OCI-LY1 (cell line): Measurements from ENCODE around the gene SLC49A3.

Source experiments
- H2AFZ ChIP-seq: fragments of 200-600 bp; sonication (generic), shearing (Covaris generic); 2 replicates; pipeline ENCODE4 v1.6.0; 2014; ENCODE audit warnings: antibody characterized with exemption, mild to moderate bottlenecking, low read length
- H3F3A ChIP-seq: fragments of 200-600 bp; sonication (generic), shearing (Covaris generic); 2 replicates; pipeline ENCODE4 v1.6.0; 2014; ENCODE audit warnings: mild to moderate bottlenecking, antibody characterized with exemption, low read length, moderate library complexity; ENCODE audit not compliant: insufficient read depth
- H3K27ac ChIP-seq: fragments of 200-600 bp; sonication (generic); 2 replicates; pipeline ENCODE4 v1.5.1; 2014; ENCODE audit warnings: low read length, mixed run types, mild to moderate bottlenecking, low read depth; ENCODE audit not compliant: poor library complexity, severe bottlenecking
- H3K27me3 ChIP-seq: fragments of 200-600 bp; sonication (generic); 2 replicates; pipeline ENCODE4 v1.6.0; 2014; ENCODE audit warnings: antibody characterized with exemption, mild to moderate bottlenecking, low read length, moderate library complexity; ENCODE audit not compliant: insufficient read depth
- H3K36me3 ChIP-seq: fragments of 200-600 bp; sonication (generic); 2 replicates; pipeline ENCODE4 v1.6.1; 2014; ENCODE audit warnings: mild to moderate bottlenecking, antibody characterized with exemption, low read length, moderate library complexity, mixed read lengths; ENCODE audit not compliant: insufficient read depth
- H3K4me1 ChIP-seq: fragments of 200-600 bp; sonication (generic); 2 replicates; pipeline ENCODE4 v1.5.1; 2014; ENCODE audit warnings: mild to moderate bottlenecking, low read length, moderate library complexity; ENCODE audit not compliant: insufficient read depth, severe bottlenecking
- H3K4me2 ChIP-seq: fragments of 200-600 bp; sonication (generic), shearing (Covaris generic); 2 replicates; pipeline ENCODE4 v1.6.1; 2014; ENCODE audit warnings: low read length
- H3K4me3 ChIP-seq: fragments of 200-600 bp; sonication (generic); 2 replicates; pipeline ENCODE4 v1.5.1; 2014; ENCODE audit warnings: low read length, low read depth, mild to moderate bottlenecking, mixed read lengths; ENCODE audit not compliant: poor library complexity, severe bottlenecking
- H3K79me2 ChIP-seq: fragments of 200-600 bp; shearing (Covaris generic); 2 replicates; pipeline ENCODE4 v1.6.1; 2016; ENCODE audit warnings: mixed run types, low read length, mixed read lengths; ENCODE audit not compliant: insufficient read depth
- H3K9ac ChIP-seq: fragments of 200-600 bp; sonication (generic), shearing (Covaris generic); 2 replicates; pipeline ENCODE4 v1.6.1; 2014; ENCODE audit warnings: mild to moderate bottlenecking, low read length, mixed read lengths
- H3K9me2 ChIP-seq: fragments of 200-600 bp; sonication (generic), shearing (Covaris generic); 2 replicates; pipeline ENCODE4 v1.6.1; 2014; ENCODE audit warnings: low read depth, mild to moderate bottlenecking, low read length, mixed read lengths
- H3K9me3 ChIP-seq: fragments of 200-600 bp; shearing (Covaris generic); 2 replicates; pipeline ENCODE4 v1.6.1; 2014; ENCODE audit warnings: low read length, mixed read lengths
- H4K20me1 ChIP-seq: fragments of 200-600 bp; sonication (generic), shearing (Covaris generic); 2 replicates; pipeline ENCODE4 v1.6.0; 2016; ENCODE audit warnings: mild to moderate bottlenecking, low read length; ENCODE audit not compliant: insufficient read depth
- EZH2 ChIP-seq: fragments of 200-600 bp; sonication (generic), shearing (Covaris generic); IDR thresholded peaks from 2 replicates; pipeline ENCODE4 v1.8.0; 2017; ENCODE audit warnings: borderline replicate concordance, mixed run types, mild to moderate bottlenecking, antibody characterized with exemption, low read length, moderate library complexity, mixed read lengths
- TF ChIP-seq, protein P1 (sequence below): fragments of 200-600 bp; sonication (generic), shearing (Covaris generic); IDR thresholded peaks from 2 replicates; pipeline ENCODE4 v1.5.1; 2017; ENCODE audit warnings: mild to moderate bottlenecking, antibody characterized with exemption, low read length, moderate library complexity, mixed read lengths

Gene SLC49A3

DNA sequence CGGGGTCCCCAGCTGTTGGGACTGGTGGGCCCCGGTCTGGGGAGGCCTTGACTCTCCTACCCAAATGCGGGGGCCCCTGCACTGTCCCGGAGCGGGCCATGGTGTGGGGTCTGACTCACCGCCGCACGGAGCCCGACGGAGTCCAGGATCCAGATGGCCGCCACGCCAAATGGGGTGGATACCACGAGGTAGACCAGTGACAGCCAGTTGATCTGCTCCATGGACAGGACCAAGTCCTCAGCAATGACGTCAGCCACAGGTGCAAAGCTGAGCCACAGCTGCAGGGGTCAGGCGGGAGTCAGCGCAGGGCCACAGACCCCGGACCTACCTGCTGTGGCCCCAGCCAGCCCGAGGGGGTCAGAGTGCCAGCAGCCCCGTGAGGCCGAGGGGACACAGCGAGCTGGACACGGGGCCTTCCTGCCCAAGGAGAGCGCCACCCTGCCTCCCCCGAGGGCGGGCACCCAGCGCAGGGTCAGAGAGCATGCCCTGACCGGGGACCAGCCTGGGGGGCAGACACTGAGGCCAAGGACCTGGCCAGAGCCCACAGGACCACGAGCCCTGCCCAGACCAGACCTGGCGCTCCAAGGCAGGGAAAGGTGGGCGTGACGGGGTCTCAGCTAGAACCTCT lies 2.4 kb downstream of the SLC49A3 start:
- no peaks in the 10 kb centered on the region for H3F3A ChIP-seq
- no peak overlapping the region for H2AFZ ChIP-seq
- H3K9me3 ChIP-seq = no peaks in the 10 kb centered on the region
- no peaks in the 10 kb centered on the region for H3K9me2 ChIP-seq
- no peaks in the 10 kb centered on the region for H4K20me1 ChIP-seq
- H3K4me1 ChIP-seq = peaks cover 6% of the 10 kb centered on the region
- TF ChIP-seq, protein P1, sequence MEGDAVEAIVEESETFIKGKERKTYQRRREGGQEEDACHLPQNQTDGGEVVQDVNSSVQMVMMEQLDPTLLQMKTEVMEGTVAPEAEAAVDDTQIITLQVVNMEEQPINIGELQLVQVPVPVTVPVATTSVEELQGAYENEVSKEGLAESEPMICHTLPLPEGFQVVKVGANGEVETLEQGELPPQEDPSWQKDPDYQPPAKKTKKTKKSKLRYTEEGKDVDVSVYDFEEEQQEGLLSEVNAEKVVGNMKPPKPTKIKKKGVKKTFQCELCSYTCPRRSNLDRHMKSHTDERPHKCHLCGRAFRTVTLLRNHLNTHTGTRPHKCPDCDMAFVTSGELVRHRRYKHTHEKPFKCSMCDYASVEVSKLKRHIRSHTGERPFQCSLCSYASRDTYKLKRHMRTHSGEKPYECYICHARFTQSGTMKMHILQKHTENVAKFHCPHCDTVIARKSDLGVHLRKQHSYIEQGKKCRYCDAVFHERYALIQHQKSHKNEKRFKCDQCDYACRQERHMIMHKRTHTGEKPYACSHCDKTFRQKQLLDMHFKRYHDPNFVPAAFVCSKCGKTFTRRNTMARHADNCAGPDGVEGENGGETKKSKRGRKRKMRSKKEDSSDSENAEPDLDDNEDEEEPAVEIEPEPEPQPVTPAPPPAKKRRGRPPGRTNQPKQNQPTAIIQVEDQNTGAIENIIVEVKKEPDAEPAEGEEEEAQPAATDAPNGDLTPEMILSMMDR = no peak
- no peak for TF ChIP-seq EZH2
- no peaks in the 10 kb centered on the region for H3K79me2 ChIP-seq
- H3K27ac ChIP-seq = no peak overlapping the region
- H3K4me3 ChIP-seq = no peak overlapping the region
- no peak overlapping the region for H3K4me2 ChIP-seq
- H3K27me3 ChIP-seq = no peaks in the 10 kb centered on the region; the same call in 1 of the 2 replicates
- no peaks in the 10 kb centered on the region for H3K36me3 ChIP-seq
- H3K9ac ChIP-seq = no peak overlapping the region

DNA sequence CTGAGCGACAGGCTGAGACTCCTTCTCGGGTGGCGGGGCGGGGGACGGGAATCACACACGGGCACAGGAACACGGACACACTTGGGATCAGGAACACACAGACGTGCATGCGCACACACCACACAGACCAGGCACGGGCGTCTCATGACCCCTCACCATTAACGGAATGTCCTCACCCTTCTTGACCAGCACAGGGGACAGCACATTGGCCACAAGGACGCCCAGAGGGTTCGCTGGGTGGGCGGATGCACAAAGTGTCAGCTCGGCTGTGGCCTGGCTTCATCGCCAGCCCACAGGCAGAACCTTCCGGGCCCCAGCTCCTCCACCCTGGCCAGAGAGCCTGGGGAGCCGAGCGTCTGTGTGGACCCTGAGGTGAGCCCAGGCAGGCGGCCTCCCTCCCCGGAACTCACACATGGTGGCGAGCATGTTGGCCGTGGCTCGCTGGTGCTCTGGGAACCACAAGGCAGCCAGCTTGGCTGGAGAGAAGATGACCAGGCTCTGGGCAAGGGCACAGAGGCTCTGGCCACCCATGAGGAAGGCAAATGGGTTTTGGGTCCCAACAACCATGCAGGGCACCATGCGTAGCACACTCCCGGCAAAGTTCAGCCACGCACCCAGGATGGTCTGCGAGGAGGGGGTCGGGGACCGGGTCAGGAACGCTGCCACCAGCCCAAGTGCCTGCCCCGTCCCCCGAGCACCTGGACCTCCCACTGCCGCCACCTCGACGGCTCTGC lies 3.1 kb downstream of the SLC49A3 start:
- no peaks in the 10 kb centered on the region for H3K79me2 ChIP-seq
- TF ChIP-seq EZH2 = no peak
- TF ChIP-seq, protein P1 = no peak
- no peak overlapping the region for H3K4me2 ChIP-seq
- no peak overlapping the region for H3K9ac ChIP-seq
- H3K9me2 ChIP-seq = no peaks in the 10 kb centered on the region
- H4K20me1 ChIP-seq = no peaks in the 10 kb centered on the region
- H3K27me3 ChIP-seq = no peaks in the 10 kb centered on the region; the same call in 1 of the 2 replicates
- no peaks in the 10 kb centered on the region for H3K9me3 ChIP-seq
- no peaks in the 10 kb centered on the region for H3K36me3 ChIP-seq
- peaks cover 6% of the 10 kb centered on the region for H3K4me1 ChIP-seq
- H3K27ac ChIP-seq = no peak overlapping the region
- no peaks in the 10 kb centered on the region for H3F3A ChIP-seq
- H3K4me3 ChIP-seq = no peak overlapping the region
- no peak overlapping the region for H2AFZ ChIP-seq

DNA sequence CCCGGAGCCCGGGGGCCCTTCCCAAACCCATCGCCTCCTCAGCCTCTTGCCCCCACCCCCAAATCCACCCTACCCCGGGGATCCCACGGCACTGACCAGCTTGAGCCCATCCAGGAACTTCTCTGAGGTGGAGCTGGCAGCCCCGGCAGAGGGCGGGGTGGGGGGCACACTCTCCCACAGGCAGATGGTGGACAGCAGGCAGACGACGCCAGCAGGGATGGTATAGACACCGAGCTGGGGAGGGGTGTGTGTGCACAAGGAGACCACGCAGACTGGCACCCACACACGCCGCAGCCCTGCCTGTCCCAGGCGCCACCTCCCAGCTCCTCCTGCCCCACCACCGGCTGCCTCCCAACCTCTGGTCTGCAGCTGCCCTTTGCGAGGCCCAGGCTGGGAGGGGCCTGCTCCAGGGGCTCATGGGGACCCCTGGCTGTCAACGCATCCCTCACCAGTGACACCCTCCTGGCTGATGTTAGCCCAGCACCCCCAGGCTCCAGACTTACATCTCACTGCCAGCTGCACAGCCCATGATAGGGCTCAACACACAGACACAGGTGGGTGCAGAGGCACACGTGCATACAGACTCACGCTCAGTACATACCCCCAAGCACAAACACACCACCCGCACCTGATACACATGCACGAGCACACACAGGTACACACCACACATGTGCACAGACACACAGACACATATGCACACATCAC lies 4.2 kb downstream of the SLC49A3 start:
- H2AFZ ChIP-seq = no peak overlapping the region
- no peak overlapping the region for H3K9ac ChIP-seq
- no peak overlapping the region for H3K4me3 ChIP-seq
- H3K27me3 ChIP-seq = no peaks in the 10 kb centered on the region; the same call in 1 of the 2 replicates
- peaks cover 6% of the 10 kb centered on the region for H3K4me1 ChIP-seq
- no peak for TF ChIP-seq EZH2
- TF ChIP-seq, protein P1 = no peak
- no peaks in the 10 kb centered on the region for H3K9me2 ChIP-seq
- no peak overlapping the region for H3K27ac ChIP-seq
- no peaks in the 10 kb centered on the region for H3F3A ChIP-seq
- H4K20me1 ChIP-seq = no peaks in the 10 kb centered on the region
- H3K4me2 ChIP-seq = no peak overlapping the region
- H3K79me2 ChIP-seq = no peaks in the 10 kb centered on the region
- no peaks in the 10 kb centered on the region for H3K9me3 ChIP-seq
- no peaks in the 10 kb centered on the region for H3K36me3 ChIP-seq
